CD4-positive, alpha-beta memory T cell (primary cell): ENCODE measurements around the gene COL9A2. TPM values are rescaled to one million over a fixed set of nuclear protein-coding genes. Genes with fewer than 3 reads are reported as not detected.

Source experiments
- CTCF ChIA-PET: fragments of 350-600 bp; sonication (Branson Sonifier 250); formaldehyde crosslinking; loops from one replicate; lab custom pipeline; 2021; ENCODE audit warnings: inconsistent platforms; ENCODE audit not compliant: partially characterized antibody; lab: Charles Lee
- POLR2A ChIA-PET: fragments of 350-600 bp; sonication (Branson Sonifier 250); formaldehyde crosslinking; loops from one replicate; lab custom pipeline; 2021; ENCODE audit not compliant: partially characterized antibody; lab: Charles Lee
- DNase-seq, 5 donors: peaks; one replicate each; pipeline versions ENCODE4 v3.0.0 to v3.0.0-alpha.2; 2020 to 2022; ENCODE audit warnings: mixed read lengths in 1 of 5
- H3K27ac ChIP-seq: one replicate; pipeline ENCODE4 v1.7.0; 2013; ENCODE audit warnings: low read depth, low read length
- H3K27me3 ChIP-seq: 2 replicates; pipeline ENCODE4 v1.7.0; 2013; ENCODE audit warnings: mild to moderate bottlenecking, low read length, moderate library complexity; ENCODE audit not compliant: insufficient read depth
- H3K36me3 ChIP-seq: 2 replicates; pipeline ENCODE4 v1.7.0; 2013; ENCODE audit warnings: mild to moderate bottlenecking, low read length, moderate library complexity; ENCODE audit not compliant: insufficient read depth
- H3K4me1 ChIP-seq: 2 replicates; pipeline ENCODE4 v1.7.0; 2013; ENCODE audit warnings: mild to moderate bottlenecking, low read length, moderate library complexity; ENCODE audit not compliant: insufficient read depth
- H3K4me3 ChIP-seq, 2 donors: one replicate each; pipeline ENCODE4 v1.7.0; 2013; ENCODE audit warnings: low read length in 2 of 2, mild to moderate bottlenecking in 1 of 2
- H3K9me3 ChIP-seq, 2 donors: one replicate each; pipeline ENCODE4 v1.7.0; 2013; ENCODE audit warnings: low read length in 2 of 2, control low read depth in 1 of 2; ENCODE audit not compliant: control insufficient read depth in 1 of 2
- H3K27ac Mint-ChIP-seq, 7 donors: one replicate each; pipeline ENCODE4 v1.8.0; 2020 to 2021; ENCODE audit warnings: mixed read lengths in 7 of 7, mild to moderate bottlenecking in 6 of 7, inconsistent platforms in 3 of 7, moderate library complexity in 3 of 7
- H3K27me3 Mint-ChIP-seq, 2 donors: one replicate each; pipeline ENCODE4 v1.8.0; 2020 to 2021; ENCODE audit warnings: mixed read lengths in 2 of 2
- H3K36me3 Mint-ChIP-seq, 2 donors: one replicate each; pipeline ENCODE4 v1.8.0; 2020 to 2021; ENCODE audit warnings: mixed read lengths in 2 of 2, inconsistent platforms in 1 of 2, mild to moderate bottlenecking in 1 of 2
- H3K4me1 Mint-ChIP-seq, 4 donors: one replicate each; pipeline ENCODE4 v1.8.0; 2020 to 2021; ENCODE audit warnings: mixed read lengths in 4 of 4, mild to moderate bottlenecking in 1 of 4
- H3K4me3 Mint-ChIP-seq, 8 donors: one replicate each; pipeline ENCODE4 v1.8.0; 2020 to 2021; ENCODE audit warnings: mixed read lengths in 8 of 8, mild to moderate bottlenecking in 7 of 8, moderate library complexity in 6 of 8, inconsistent platforms in 3 of 8
- H3K9me3 Mint-ChIP-seq, 8 donors: one replicate each; pipeline ENCODE4 v1.8.0; 2020 to 2021; ENCODE audit warnings: mixed read lengths in 8 of 8, mild to moderate bottlenecking in 5 of 8, inconsistent platforms in 3 of 8, moderate library complexity in 1 of 8
- intact Hi-C: fragments of 100-400 bp; cut with micrococcal nuclease; formaldehyde crosslinking; loops from one replicate; pipeline ENCODE4 v1.15.1; 2023
- polyA plus RNA-seq, 2 donors: library from polyadenylated mRNA; unstranded; fragments of 300-500 nt; fragmentation: Illumina TruSeq; gene quantifications; one replicate each; pipeline ENCODE4 v1.2.3, GENCODE V29; 2021
- total RNA-seq, 2 experiments: library from RNA; stranded (reverse); gene quantifications; one replicate each; pipeline ENCODE4 v1.2.3, GENCODE V29; 2021

COL9A2 gene
- total and polyA plus RNA-seq, 4 experiments from 2014 or later: 0.41 to 2.8 (median 2.1) TPM; not detected in 1

DNA sequence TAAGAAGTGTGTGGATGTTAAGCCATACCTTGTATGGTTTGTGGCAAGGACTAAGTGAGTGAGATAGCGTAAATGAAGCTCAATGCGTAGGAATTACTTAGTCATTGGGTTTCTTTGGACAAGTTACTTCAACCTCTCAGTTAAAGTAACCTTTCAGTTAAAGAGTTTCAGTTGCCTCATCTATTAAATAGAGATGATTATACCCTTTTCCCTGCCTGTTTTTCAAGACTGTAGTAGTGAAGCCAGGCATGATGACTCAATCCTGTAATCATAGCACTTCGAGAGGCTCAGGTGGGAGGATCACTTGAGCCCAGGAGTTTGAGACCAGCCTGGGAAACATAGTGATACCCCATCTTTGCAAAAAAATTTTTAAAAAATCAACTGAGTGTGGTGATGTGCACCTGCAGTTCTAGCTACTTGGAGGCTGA is 52.7 kb downstream of the COL9A2 start:
- Histone ChIP-seq H3K4me3 (no peak overlapping the region), H3K36me3 (peaks cover 47% of the 10 kb centered on the region), H3K27ac (no peak overlapping the region), H3K4me1 (peaks cover 17% of the 10 kb centered on the region), H3K9me3 (no peaks in the 10 kb centered on the region), H3K27me3 (no peaks in the 10 kb centered on the region)
- peaks cover 13 to 44% (median 26%) of the 10 kb centered on the region in 4 donors for H3K4me1 Mint-ChIP-seq
- intact Hi-C loops: no loop called here
- no peaks in the 10 kb centered on the region for H3K27me3 Mint-ChIP-seq
- H3K9me3 Mint-ChIP-seq: no peaks in the 10 kb centered on the region
- ChIA-PET POLR2A (no interaction called here), CTCF (no interaction called here)
- H3K36me3 Mint-ChIP-seq: peaks cover 37 to 63% of the 10 kb centered on the region in 2 donors
- no peak overlapping the region for H3K27ac Mint-ChIP-seq
- DNase-seq: no peak
- no peak overlapping the region for H3K4me3 Mint-ChIP-seq

DNA sequence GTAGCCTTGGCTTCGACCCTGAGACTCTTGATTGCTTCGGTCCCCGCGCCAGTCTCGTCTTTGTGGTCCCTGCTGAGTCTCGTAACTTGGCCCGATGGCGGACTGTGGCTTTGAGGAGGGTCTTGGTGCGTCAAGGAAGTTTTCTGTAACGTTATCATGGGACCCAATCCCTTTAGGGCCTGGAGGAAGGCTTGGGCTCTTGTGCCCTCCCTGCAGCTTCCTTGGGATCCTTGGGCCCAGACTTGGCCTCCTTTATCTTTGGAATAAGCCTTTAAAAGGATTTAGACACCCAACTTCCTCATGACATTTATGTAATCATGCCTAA is 58.7 kb downstream of the COL9A2 start:
- H3K27ac ChIP-seq: peak overlapping the region; percentile 98
- no peaks in the 10 kb centered on the region for H3K9me3 Mint-ChIP-seq
- H3K27ac Mint-ChIP-seq: peak overlapping the region; percentile 98 to 100 (median 99)
- DNase-seq: no peak
- peaks cover 28% of the 10 kb centered on the region for H3K36me3 ChIP-seq
- CTCF ChIA-PET: interaction anchor here (1.8 to 3.5 kb wide), 2 partner anchors 80 to 105 kb away, joined by 6 to 16 read pairs; no protein-coding TSS in a partner anchor
- peak overlapping the region; percentile 86 to 99 for H3K4me3 ChIP-seq
- no peaks in the 10 kb centered on the region for H3K27me3 ChIP-seq
- H3K4me1 Mint-ChIP-seq: peaks cover 28 to 64% (median 41%) of the 10 kb centered on the region in 4 donors
- H3K4me3 Mint-ChIP-seq: peak overlapping the region; percentile 92 to 99 (median 96)
- intact Hi-C loops: loop anchor here (1.0 to 2.0 kb wide), 5 partner anchors 17 to 218 kb away; partner anchors contain the start of genes CAP1 and RLF
- H3K9me3 ChIP-seq: no peaks in the 10 kb centered on the region
- POLR2A ChIA-PET: interaction anchor here (1.0 to 3.3 kb wide), 14 partner anchors 17 to 433 kb away, joined by 3 to 45 read pairs (median 4); partner anchors contain the start of genes CAP1, NFYC, RLF and SMAP2
- peaks cover 43% of the 10 kb centered on the region for H3K4me1 ChIP-seq
- no peaks in the 10 kb centered on the region for H3K27me3 Mint-ChIP-seq
- H3K36me3 Mint-ChIP-seq: peaks cover 30 to 44% of the 10 kb centered on the region in 2 donors

DNA sequence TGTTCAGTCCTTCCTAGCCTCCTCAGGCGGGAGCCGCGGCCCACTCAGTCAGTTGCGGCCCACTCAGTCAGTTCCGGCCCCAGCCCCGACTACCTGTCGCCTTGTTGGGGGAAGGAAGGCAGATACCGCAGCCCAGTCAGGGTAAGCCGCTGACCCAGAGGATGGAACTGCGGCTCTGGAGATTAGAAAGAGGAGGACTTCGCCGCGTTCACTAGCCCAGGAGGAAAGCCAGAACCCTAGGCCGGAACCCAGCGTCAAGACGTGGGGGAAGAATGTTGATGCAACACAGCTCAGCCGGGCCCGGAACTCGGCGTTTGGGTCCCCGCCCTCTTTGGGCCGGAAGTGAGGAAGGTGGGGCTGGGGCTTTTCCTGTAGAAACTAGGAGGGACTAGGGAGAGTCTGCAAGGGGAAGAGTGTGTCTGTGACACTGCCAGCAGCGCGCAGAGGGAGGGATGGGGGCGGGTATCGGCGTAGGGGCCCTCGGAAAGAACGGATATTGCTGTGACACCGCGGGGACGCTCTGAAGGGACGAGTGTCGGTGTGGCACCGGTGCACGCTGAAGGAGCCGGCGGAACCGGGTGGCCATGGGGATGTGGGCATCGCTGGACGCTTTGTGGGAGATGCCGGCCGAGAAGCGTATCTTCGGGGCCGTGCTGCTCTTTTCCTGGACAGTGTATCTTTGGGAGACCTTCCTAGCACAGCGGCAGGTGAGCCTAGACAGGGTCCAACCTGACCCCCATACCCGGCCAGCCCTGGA is 59.2 kb downstream of the COL9A2 start, which contains the start of gene ZMPSTE24:
TSS of gene ZMPSTE24 (plus strand) at position 549 of the 757 bp plus-strand sequence. CDS start at position 585, 36 bp downstream.
- H3K4me1 ChIP-seq: peaks cover 37% of the 10 kb centered on the region
- H3K9me3 ChIP-seq: no peaks in the 10 kb centered on the region
- peaks cover 25 to 39% of the 10 kb centered on the region in 2 donors for H3K36me3 Mint-ChIP-seq
- peak; percentile 95 to 99 (median 96) for DNase-seq
- H3K27me3 Mint-ChIP-seq: no peaks in the 10 kb centered on the region
- peak within 1 kb of the TSS; percentile 98 to 100 (median 99) for H3K27ac Mint-ChIP-seq
- intact Hi-C loops: loop anchor here (1.0 to 2.0 kb wide), 5 partner anchors 17 to 218 kb away; partner anchors contain the start of genes CAP1 and RLF
- H3K27ac ChIP-seq: peak within 1 kb of the TSS; percentile 98
- CTCF ChIA-PET: interaction anchor here (0.7 to 3.5 kb wide), 6 partner anchors 15 to 104 kb away, joined by 3 to 16 read pairs (median 3); no protein-coding TSS in a partner anchor
- H3K4me1 Mint-ChIP-seq: peaks cover 25 to 58% (median 38%) of the 10 kb centered on the region in 4 donors
- H3K4me3 ChIP-seq: peak within 1 kb of the TSS; percentile 86 to 99
- H3K27me3 ChIP-seq: no peaks in the 10 kb centered on the region
- H3K36me3 ChIP-seq: peaks cover 23% of the 10 kb centered on the region
- POLR2A ChIA-PET: interaction anchor here (0.7 to 3.3 kb wide), 21 partner anchors 9 to 519 kb away, joined by 3 to 45 read pairs (median 4); partner anchors contain the start of genes CAP1, NFYC, PPIE and PPT1
- peak within 1 kb of the TSS; percentile 92 to 99 (median 96) for H3K4me3 Mint-ChIP-seq
- H3K9me3 Mint-ChIP-seq: no peaks in the 10 kb centered on the region

DNA sequence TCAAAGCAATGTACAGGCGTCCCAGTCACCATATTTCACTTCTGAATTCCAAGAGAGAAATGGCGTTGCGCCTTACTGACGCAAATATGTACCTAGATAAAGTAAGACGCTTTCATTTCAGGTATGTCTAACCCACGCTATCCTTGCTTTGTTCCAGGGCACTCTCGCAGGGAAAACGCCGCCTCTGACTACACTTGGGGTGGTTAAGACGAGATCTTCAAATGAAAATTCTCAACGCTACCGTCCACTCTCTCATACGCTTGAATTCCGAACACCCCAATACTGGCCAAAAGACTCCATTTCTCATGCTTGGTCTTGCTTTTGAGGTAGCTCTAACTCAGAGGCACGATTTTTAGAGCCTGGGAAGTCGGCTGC is 59.8 kb downstream of the COL9A2 start:
- no peak for DNase-seq
- Histone ChIP-seq H3K27ac (peak overlapping the region; percentile 98), H3K9me3 (no peaks in the 10 kb centered on the region), H3K36me3 (peaks cover 18% of the 10 kb centered on the region), H3K4me3 (peak overlapping the region; percentile 81 to 84), H3K27me3 (no peaks in the 10 kb centered on the region), H3K4me1 (peaks cover 33% of the 10 kb centered on the region)
- Mint-ChIP-seq H3K4me1 (peaks cover 21 to 54% (median 33%) of the 10 kb centered on the region in 4 donors), H3K27me3 (no peaks in the 10 kb centered on the region), H3K9me3 (no peaks in the 10 kb centered on the region), H3K36me3 (peaks cover 21 to 35% of the 10 kb centered on the region in 2 donors), H3K4me3 (peak overlapping the region; percentile 92 to 99 (median 96)), H3K27ac (peak overlapping the region; percentile 98 to 100 (median 99))
- CTCF ChIA-PET: interaction anchor here (0.7 to 3.5 kb wide), 6 partner anchors 15 to 104 kb away, joined by 3 to 16 read pairs (median 3); no protein-coding TSS in a partner anchor
- POLR2A ChIA-PET: interaction anchor here (0.7 to 3.3 kb wide), 20 partner anchors 9 to 518 kb away, joined by 3 to 45 read pairs (median 4); partner anchors contain the start of genes NFYC, PPIE, PPT1 and RLF
- intact Hi-C loops: no loop called here

DNA sequence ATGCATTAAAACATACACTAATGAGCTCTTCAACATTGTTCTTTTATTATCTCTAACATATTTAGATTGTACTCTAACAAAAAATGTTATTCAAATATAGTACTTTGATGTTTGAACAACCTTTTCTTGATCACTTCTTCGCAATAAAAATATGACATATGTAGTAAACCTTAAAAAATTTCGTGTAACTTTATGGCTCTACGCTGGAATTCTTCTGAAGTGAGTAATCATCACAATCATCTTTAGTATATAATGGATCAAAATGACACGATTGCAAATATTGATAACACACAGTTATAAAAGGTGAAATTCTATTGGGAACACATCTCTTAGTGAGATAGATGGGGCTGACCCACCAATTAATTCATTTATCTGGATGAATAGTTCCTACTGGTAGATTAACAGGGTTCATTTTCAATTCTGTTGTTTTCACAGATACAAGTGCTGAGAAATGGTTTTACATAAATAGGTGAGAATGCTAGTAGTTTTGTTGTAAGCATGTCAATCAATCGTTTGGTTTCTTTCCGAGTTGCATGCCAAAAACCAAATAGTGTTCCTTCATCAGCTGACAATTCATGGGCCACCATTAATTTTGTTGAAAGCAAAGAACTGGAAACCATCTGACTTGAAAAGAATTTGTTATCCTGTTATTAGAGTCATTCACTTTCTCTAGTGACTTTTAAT is 60.5 kb downstream of the COL9A2 start:
- POLR2A ChIA-PET: interaction anchor here (1.3 to 3.3 kb wide), 5 partner anchors 10 to 193 kb away, joined by 3 to 45 read pairs (median 4); partner anchors contain the start of genes PPT1, RLF and ZFP69B
- Histone ChIP-seq H3K4me3 (no peak overlapping the region), H3K4me1 (peaks cover 33% of the 10 kb centered on the region), H3K36me3 (peaks cover 15% of the 10 kb centered on the region), H3K27ac (peak overlapping the region; percentile 98), H3K27me3 (no peaks in the 10 kb centered on the region), H3K9me3 (no peaks in the 10 kb centered on the region)
- Mint-ChIP-seq H3K36me3 (peaks cover 14 to 28% of the 10 kb centered on the region in 2 donors), H3K4me3 (peak overlapping the region; percentile 39 to 98 (median 96)), H3K27me3 (no peaks in the 10 kb centered on the region), H3K4me1 (peaks cover 20 to 55% (median 33%) of the 10 kb centered on the region in 4 donors), H3K9me3 (no peaks in the 10 kb centered on the region), H3K27ac (peak overlapping the region; percentile 98 to 100 (median 99))
- no peak for DNase-seq
- intact Hi-C loops: no loop called here
- CTCF ChIA-PET: interaction anchor here (1.1 to 3.5 kb wide), 4 partner anchors 13 to 103 kb away, joined by 3 to 16 read pairs (median 5); no protein-coding TSS in a partner anchor

DNA sequence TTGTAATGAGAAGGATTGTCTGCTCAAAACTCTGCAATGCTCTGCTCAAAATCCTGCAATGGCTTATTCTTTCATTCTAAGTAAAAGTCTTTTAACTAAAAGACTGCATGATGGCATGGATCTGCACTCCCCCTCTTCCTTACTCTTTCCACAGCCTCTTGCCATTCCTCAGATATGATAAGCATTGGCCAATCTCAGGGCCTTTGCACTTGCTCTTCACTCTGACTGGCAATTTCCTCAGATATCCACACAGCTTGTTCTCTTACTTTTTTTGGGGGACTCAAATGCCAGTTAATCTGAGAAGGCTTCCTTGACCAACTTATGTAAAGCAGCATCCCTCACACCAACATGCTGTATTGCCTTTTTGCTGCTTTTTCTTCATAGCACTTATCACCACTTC is 61.9 kb downstream of the COL9A2 start:
- H3K9me3 Mint-ChIP-seq: no peaks in the 10 kb centered on the region
- Histone ChIP-seq H3K4me3 (no peak overlapping the region), H3K27me3 (no peaks in the 10 kb centered on the region), H3K27ac (no peak overlapping the region), H3K4me1 (peaks cover 33% of the 10 kb centered on the region), H3K9me3 (no peaks in the 10 kb centered on the region), H3K36me3 (peaks cover 2% of the 10 kb centered on the region)
- H3K36me3 Mint-ChIP-seq: peaks cover 1 to 15% of the 10 kb centered on the region in 2 donors
- DNase-seq: no peak
- H3K27me3 Mint-ChIP-seq: no peaks in the 10 kb centered on the region
- CTCF ChIA-PET: interaction anchor here (1.2 to 3.5 kb wide), 2 partner anchors 83 to 102 kb away, joined by 4 to 16 read pairs; no protein-coding TSS in a partner anchor
- POLR2A ChIA-PET: interaction anchor here (3.3 kb wide), 1 partner anchor 14 kb away, joined by 45 read pairs; no protein-coding TSS in a partner anchor
- intact Hi-C loops: no loop called here
- H3K4me1 Mint-ChIP-seq: peaks cover 18 to 49% (median 26%) of the 10 kb centered on the region in 4 donors
- H3K4me3 Mint-ChIP-seq: no peak overlapping the region
- H3K27ac Mint-ChIP-seq: peak overlapping the region in 1 of 7 donors; percentile 100
